Heart left ventricle (tissue), 13 donors: Measurements from ENCODE around the gene GAL3ST1.
"Not testable (repeated sequence)": the region's sequence is repeated elsewhere in the genome, so short reads cannot be mapped to it uniquely, and the experiment has no call there.

Experiments
- POLR2A ChIP-seq, 2 donors: fragments of 450-650 bp; IDR thresholded peaks; one replicate each; pipeline ENCODE4 v1.6.1; 2017; ENCODE audit warnings: antibody characterized with exemption in 2 of 2, mild to moderate bottlenecking in 2 of 2, moderate library complexity in 2 of 2
- TF ChIP-seq, protein P1 (sequence below), 12 donors: fragments of 200-600 bp; sonication (generic) in 4 of 12; IDR thresholded peaks; one replicate each; pipeline versions ENCODE4 v1.5.0 to v1.8.0; 2018 to 2022; ENCODE audit warnings: antibody characterized with exemption in 12 of 12, mild to moderate bottlenecking in 5 of 12
- donor health status: ischemic (EF 13 %, LVEDD 7.1; RV severe dilation, severe dysfunction).
- donor health status: DM: no; HTN: yes; CAD: no.
- donor health status: DM: no; HTN: no; CAD: no.
- donor health status: ischemic (EF 25% LVEDD 6.9; RV normal size, moderate dysfunction).
- donor health status: ischemic (EF 25% LVEDD 5.7; RV mildly dilated, moderate dysfunction).
- donor health status: ischemic (EF 35%, LVEDD 5.7; RV mildly dilated, moderate dysfunction).
- donor health status: nonischemic (EF 11% LVEDD 7.7; RV severe dilation, severe dysfunction).
- donor health status: DM: yes; HTN: yes; CAD: no.
- donor health status: PGD.
- donor health status: ischemic (EF 29% LVEDD 5.4; RV normal size, mild dysfunction).
- donor health status: nonischemic (EF 23%, LVEDD 6.1; RV moderate dilation, normal function).

DNA sequence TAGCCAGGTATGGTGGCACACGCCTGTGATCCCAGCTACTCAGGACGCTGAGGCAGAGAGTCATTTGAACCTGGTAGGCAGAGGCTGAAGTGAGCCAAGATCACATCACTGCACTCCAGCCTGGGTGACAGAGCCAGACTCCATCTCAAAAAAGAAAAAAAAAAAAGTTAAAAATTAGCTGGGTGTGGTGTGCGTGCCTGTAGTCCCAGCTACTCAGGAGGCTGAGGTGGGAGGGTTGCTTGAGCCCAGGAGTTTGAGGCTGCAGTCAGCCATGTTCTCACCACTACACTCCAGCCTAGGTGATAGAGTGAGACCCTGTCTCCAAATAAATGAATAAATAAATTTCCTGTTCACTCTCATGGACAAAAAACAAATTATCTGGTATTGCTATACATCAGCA, 33.0 kb downstream of the GAL3ST1 start:
- TF ChIP-seq, protein P1, sequence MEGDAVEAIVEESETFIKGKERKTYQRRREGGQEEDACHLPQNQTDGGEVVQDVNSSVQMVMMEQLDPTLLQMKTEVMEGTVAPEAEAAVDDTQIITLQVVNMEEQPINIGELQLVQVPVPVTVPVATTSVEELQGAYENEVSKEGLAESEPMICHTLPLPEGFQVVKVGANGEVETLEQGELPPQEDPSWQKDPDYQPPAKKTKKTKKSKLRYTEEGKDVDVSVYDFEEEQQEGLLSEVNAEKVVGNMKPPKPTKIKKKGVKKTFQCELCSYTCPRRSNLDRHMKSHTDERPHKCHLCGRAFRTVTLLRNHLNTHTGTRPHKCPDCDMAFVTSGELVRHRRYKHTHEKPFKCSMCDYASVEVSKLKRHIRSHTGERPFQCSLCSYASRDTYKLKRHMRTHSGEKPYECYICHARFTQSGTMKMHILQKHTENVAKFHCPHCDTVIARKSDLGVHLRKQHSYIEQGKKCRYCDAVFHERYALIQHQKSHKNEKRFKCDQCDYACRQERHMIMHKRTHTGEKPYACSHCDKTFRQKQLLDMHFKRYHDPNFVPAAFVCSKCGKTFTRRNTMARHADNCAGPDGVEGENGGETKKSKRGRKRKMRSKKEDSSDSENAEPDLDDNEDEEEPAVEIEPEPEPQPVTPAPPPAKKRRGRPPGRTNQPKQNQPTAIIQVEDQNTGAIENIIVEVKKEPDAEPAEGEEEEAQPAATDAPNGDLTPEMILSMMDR (IDR thresholded peaks at IDR 0.05) = not testable (repeated sequence)
- not testable (repeated sequence) for TF ChIP-seq POLR2A (IDR thresholded peaks at IDR 0.05)
